AG09319 (cell line): ENCODE results near the gene TIMM50.
"Not testable (repeated sequence)": the region's sequence is repeated elsewhere in the genome, so short reads cannot be mapped to it uniquely, and the experiment has no call there.

Experiments
- DNase-seq: peaks from one replicate; pipeline ENCODE4 v3.0.0-alpha.2; 2010; ENCODE audit warnings: low read depth; ENCODE audit errors: extremely low read depth
- TF ChIP-seq, protein P1 (sequence below): IDR thresholded peaks from 2 replicates; pipeline ENCODE4 v1.5.1; 2011; ENCODE audit warnings: low read depth, mild to moderate bottlenecking, inconsistent platforms, low read length, moderate library complexity

TIMM50 gene

DNA sequence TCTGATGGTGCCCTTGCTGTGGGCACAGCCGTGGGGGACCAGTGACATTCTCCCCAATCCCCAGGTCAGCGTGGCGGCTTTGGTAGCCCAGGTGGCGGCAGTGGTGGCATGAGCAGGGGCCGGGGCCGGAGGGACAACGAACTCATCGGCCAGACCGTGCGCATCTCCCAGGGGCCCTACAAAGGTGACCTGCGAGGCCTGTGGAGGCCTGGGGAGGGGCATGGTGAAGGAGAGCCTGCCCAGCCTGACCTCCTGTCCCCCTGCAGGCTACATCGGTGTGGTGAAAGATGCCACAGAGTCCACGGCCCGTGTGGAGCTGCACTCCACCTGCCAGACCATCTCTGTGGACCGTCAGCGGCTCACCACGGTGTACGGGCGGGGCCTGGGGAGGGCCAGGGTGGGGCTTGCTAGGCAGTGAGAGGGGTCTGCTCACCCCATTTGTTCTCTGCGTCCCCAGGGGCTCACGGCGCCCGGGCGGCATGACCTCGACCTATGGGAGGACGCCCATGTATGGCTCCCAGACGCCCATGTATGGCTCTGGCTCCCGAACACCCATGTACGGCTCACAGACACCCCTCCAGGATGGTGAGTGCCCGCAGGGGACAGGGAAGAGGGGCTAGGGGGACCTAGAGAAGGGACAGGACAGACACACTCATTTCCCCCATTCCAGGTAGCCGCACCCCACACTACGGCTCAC is 7.7 kb upstream of the TIMM50 start:
- TF ChIP-seq, protein P1, sequence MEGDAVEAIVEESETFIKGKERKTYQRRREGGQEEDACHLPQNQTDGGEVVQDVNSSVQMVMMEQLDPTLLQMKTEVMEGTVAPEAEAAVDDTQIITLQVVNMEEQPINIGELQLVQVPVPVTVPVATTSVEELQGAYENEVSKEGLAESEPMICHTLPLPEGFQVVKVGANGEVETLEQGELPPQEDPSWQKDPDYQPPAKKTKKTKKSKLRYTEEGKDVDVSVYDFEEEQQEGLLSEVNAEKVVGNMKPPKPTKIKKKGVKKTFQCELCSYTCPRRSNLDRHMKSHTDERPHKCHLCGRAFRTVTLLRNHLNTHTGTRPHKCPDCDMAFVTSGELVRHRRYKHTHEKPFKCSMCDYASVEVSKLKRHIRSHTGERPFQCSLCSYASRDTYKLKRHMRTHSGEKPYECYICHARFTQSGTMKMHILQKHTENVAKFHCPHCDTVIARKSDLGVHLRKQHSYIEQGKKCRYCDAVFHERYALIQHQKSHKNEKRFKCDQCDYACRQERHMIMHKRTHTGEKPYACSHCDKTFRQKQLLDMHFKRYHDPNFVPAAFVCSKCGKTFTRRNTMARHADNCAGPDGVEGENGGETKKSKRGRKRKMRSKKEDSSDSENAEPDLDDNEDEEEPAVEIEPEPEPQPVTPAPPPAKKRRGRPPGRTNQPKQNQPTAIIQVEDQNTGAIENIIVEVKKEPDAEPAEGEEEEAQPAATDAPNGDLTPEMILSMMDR, result no peak
- DNase-seq, result no peak

DNA sequence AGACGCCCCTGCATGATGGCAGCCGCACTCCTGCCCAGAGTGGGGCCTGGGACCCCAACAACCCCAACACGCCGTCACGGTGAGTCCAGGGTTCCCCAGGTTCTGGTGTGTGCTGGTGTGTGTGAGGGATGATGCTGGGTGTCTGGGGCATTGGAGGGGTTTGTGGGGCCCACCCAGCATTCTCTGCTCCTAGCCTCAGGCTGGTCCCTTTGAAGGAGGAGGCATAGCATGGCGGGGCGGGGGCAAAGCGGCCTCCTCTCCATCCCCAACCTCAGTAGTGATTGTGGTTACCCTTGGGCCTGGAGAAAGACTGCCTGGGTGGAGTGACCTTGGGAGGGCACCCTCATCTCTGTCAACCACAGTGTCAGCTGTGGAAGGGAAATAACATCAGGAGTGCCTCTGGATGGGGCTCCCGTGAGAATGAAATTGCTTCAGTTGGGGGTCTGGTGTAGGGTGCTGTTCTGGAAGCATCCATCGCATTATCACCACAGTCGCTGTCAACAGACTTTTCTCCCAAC is 7.1 kb upstream of the TIMM50 start:
- TF ChIP-seq, protein P1, result no peak
- no peak for DNase-seq

DNA sequence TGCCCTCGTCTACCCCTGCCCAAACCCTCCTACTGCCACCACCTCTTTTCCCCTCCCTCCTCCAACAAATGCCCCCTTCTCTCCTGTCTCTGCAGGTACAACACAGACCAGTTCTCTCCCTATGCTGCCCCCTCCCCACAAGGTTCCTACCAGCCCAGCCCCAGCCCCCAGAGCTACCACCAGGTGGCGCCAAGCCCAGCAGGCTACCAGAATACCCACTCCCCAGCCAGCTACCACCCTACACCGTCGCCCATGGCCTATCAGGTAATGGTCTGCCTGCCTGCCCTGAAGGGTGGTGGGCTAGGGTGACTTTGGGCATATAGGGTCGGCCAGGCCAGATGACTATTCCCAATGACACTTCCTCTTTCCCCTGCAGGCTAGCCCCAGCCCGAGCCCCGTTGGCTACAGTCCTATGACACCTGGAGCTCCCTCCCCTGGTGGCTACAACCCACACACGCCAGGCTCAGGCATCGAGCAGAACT is 6.5 kb upstream of the TIMM50 start:
- TF ChIP-seq, protein P1, result peak; percentile 92
- no peak for DNase-seq

DNA sequence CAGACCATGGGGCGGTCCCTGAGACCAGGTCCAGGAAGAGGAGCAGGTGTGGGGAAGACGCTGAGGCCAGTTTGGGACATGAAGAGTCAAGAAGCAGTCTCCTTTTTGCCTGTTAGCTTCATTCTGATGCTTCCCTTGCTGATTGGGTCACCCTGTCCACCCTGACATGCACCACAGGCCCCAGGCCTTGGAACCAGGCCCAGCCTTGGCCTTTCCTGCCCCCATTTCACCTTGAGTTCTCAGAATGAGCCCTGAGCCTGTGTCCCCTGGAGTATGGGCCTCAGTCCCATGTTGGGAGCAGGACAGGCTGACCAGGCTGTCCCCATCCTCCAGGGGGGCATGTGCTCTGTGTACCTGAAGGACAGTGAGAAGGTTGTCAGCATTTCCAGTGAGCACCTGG is 4.9 kb upstream of the TIMM50 start:
- TF ChIP-seq, protein P1, result no peak

DNA sequence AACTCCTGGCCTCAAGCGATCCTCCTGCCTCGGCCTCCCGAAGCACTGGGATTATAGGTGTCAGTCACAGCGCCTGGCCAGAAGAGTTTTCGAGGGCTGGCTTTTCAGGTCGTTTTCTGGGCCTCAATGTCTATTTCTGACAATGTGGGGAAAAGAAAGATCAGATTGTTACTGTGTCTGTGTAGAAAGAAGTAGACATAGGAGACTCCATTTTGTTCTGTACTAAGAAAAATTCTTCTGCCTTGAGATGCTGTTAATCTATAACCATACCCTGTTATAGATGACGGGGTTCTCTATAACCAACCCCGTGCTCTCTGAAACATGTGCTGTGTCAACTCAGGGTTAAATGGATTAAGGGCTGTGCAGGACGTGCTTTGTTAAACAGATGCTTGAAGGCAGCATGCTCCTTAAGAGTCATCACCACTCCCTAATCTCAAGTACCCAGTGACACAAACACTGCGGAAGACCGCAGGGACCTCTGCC is 1.3 kb upstream of the TIMM50 start:
- not testable (repeated sequence) for DNase-seq

More for the DNA sequence above, 4.9 kb upstream of the TIMM50 start:
- no peak for DNase-seq

DNA sequence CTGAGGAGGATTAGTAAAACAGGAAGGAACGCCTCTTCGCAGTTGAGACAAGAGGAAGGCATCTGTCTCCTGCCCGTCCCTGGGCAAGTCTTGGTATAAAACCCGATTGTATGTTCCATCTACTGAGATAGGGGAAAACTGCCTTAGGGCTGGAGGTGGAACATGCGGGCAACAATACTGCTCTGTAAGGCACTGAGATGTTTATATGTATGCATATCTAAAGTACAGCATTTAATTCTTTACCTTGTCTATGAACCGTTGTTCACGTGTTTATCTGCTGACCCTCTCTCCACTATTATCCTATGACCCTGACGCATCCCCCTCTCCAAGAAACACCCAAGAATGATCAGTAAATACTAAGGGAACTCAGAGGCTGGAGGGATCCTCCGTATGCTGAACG is 722 bp upstream of the TIMM50 start:
- DNase-seq, result no peak
- TF ChIP-seq, protein P1, result no peak

DNA sequence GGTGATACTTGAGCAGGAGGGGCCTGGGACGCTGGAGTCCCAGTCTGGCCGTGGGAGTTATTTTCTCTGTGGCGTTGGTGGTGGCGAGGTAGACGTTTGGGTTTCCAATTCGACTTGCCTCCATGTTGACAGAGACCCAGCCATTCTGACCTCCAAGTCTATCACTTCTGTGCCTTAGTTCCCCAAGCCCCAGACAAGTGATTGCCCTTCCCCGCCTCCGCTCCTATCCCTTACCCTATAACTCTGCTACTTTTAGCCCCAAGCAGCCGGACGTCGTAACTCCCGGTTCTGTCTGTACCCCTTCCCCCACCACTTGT is 549 bp downstream of the TIMM50 start:
- no peak for DNase-seq

More for the DNA sequence above, 549 bp downstream of the TIMM50 start:
- TF ChIP-seq, protein P1, result no peak
